NCI-H1417 (cell line): ENCODE results near the gene EPGN.
"Not testable (repeated sequence)": the region's sequence is repeated elsewhere in the genome, so short reads cannot be mapped to it uniquely, and the experiment has no call there.

Experiments
- DNase-seq, 3 experiments: peaks; one replicate each; lab custom pipeline; 2025; lab: John Stamatoyannopoulos, UW

The EPGN gene

DNA sequence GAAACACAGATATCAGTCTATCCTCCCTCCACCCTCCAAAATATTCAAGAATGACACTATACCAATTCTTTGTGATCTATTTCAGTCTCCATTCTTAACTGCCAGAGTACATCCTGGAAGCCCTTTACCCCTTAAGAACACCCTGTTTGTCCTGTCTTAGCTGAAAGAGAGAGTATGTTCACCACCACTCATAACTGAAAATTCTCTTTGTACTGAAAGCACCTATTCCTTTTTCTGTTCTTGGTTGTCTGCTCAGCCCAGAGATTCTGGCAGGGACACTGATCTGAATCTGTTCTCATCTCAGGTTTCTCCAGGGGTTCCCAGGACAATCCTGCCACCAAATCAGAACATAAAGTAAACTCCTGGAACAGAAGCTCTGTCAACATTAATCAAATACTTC lies 31.2 kb downstream of the EPGN start:
- no peak for DNase-seq

DNA sequence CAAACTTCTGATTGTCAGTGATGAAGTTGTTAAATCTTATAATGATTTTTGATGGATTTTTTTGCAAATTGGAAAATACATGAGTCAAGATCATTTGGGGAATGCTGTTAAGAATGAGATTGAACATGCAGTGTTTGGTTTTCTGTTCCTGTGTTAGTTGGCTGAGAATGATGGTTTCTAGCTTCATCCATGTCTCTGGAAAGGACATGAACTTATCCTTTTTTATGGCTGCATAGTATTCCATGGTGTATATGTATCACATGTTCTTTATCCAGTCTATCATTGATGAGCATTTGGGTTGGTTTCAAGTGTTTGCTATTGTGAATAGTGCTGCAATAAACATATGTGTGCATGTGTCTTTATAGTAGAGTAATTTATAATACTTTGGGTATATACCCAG lies 32.2 kb downstream of the EPGN start:
- DNase-seq, result not testable (repeated sequence)

DNA sequence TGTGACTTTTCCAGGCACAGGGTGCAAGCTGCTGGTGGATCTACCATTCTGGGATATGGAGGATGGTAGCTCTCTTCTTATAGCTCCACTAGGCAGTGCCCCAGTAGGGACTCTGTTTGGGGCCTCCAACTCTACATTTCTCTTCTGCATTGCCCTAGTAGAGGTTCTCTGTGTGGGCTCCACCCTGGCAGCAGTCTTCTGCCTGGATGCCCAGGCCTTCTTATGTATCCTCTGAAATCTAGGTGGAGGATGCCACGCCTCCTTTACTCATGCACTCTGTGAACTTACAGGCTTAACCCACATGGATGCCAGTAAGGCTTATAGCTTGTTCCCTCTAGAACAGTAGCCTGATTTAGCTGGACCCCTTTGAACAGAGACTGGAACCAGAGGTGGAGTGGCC lies 35.8 kb downstream of the EPGN start:
- DNase-seq, result no peak

DNA sequence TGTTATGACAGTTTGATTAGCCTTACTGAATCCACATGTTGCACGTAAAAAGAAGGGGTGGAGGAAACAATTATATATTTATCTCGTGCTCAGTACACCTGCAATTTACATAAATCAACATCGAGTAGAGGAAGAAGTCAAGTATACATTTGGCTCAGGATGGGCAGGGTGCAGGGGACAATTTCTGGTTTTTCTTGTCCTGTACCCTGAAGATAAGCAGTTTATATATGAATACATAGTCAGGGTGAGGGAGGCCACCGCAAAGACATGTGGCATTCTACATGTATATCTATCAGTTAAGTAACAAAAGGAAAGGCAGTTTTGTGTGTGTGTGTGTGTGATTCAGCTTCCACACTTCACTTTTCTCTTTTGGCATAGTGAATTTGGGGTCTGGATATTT lies 45.6 kb downstream of the EPGN start:
- peak in 1 of 3 experiments; percentile 41 for DNase-seq

DNA sequence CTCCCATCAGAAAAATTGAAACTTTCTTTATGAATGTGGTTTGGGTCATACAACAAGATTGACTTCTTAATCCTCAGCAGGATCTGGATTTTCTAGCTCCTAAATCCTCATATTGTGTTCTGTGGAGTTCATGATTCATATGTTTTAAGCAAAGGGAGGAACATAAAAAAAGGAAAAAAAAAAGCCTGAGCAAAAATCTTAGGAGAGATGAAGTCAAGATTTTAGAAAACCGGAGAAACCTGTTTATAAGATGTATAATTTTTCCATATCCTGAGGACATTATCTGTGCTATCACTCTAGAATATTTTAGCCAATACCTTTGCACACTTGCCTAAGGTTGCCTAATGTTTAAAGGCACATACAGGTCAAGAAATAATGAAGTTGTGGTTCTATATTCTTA lies 49.7 kb downstream of the EPGN start:
- DNase-seq, result no peak

DNA sequence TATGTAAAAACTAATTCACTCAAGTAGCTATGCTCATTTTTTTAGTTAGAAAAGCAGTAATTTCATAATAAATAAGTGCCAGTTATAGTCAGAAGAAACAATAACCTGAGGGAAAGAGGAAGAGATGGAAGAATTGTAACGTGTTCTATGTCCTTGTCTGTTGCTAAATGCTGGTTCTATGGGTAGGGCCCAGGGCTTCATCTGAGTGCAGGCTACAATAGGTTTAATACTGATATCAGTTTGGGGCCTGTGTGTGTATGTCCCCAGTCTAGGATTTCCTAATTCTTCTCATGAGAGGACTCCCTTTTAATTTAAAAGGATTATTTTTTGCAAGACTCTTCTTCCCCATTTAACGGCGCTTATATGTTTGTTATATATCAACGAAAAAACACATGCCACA lies 53.4 kb downstream of the EPGN start:
- DNase-seq, result no peak

DNA sequence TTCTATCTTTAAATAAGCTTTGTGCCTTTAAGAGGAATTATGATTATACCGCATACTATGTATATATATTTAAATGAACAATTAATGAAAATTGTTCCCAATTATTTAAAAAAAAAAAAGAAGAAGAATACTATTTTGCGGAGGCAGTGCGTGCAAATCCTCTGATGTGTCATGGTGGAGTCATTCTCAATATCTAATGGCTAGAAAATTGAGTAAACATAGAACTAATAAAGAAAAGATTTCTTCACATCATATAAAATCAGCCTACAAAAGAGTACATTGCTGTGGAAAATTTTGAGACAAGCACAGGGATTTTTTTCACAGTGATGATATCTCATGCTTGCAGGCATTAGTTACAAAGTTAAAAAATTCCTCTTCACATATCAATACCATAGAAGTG lies 54.1 kb downstream of the EPGN start:
- no peak for DNase-seq

GRCh38 chr4:74364256-74364651 lies 56.0 kb downstream of the EPGN start:
- no peak for DNase-seq

DNA sequence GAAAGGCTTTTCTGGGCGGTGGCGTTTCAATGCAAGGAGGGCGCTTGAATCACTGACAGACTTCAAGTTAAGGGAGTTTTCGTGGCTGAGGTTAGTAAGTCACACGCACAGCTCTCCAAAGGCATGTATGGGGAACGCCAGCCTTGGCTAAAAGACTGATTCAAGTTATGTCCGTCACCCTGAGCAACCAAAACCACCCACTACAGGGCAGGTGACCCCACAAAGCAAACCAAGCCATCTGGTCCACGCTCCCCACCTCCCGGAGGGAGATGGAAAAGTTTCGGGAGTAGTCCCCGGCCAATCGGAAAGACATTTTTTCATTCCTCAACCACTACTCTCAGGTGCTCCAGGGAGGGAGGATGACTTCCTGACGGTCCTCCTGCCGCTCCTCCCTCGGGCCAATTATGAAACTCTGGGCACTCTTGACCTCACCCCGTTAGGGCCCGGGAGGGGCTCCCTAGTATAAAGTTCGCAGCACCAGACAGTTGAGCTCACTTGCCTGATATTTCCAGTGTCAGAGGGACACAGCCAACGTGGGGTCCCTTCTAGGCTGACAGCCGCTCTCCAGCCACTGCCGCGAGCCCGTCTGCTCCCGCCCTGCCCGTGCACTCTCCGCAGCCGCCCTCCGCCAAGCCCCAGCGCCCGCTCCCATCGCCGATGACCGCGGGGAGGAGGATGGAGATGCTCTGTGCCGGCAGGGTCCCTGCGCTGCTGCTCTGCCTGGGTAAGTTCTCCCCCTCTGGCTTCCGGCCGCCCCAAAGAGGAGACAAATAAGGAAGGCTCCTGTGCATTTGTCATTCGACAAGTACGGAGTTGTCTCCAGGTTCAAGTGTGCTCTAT lies 56.6 kb downstream of the EPGN start, which contains the start of gene EREG:
Gene EREG, plus strand, starts transcription at position 494 of the 840 bp plus-strand sequence. Its CDS starts 164 bp downstream, at position 658.
- peak; percentile 17 to 72 (median 57) for DNase-seq

DNA sequence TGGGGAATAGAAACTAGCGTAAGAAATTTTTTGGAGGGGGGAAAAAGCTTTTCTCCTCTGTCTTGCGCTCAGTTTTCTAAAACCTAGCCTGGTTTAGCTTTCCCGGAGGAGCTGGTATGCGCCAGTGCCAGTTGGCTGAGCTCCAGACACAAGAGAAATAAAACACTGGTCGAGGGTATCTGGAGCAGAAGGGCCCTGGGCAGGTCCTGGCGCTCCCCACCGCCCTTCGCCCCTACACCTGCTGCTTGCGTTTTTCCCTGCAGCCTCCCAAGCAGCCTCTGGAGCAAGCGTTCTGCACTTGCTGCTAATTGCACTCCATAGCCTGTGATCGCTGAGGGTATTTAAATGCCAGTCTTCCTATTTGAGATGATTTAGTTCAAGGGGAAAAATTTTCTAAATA lies 57.5 kb downstream of the EPGN start:
- DNase-seq, result peak; percentile 46 to 84 (median 67)
